NCI-H2196 treated with DMSO at 0.1 percent for 48 hours (cell line): ENCODE results near the gene SAE1.
A peak's percentile ranks its signal among the peaks of the same experiment; 100 is the strongest.
"Not testable (repeated sequence)": the region's sequence is repeated elsewhere in the genome, so short reads cannot be mapped to it uniquely, and the experiment has no call there.

Source experiments
- DNase-seq: peaks from one replicate; lab custom pipeline; 2025; ENCODE audit not compliant: unreplicated experiment; lab: John Stamatoyannopoulos, UW

SAE1 gene

DNA sequence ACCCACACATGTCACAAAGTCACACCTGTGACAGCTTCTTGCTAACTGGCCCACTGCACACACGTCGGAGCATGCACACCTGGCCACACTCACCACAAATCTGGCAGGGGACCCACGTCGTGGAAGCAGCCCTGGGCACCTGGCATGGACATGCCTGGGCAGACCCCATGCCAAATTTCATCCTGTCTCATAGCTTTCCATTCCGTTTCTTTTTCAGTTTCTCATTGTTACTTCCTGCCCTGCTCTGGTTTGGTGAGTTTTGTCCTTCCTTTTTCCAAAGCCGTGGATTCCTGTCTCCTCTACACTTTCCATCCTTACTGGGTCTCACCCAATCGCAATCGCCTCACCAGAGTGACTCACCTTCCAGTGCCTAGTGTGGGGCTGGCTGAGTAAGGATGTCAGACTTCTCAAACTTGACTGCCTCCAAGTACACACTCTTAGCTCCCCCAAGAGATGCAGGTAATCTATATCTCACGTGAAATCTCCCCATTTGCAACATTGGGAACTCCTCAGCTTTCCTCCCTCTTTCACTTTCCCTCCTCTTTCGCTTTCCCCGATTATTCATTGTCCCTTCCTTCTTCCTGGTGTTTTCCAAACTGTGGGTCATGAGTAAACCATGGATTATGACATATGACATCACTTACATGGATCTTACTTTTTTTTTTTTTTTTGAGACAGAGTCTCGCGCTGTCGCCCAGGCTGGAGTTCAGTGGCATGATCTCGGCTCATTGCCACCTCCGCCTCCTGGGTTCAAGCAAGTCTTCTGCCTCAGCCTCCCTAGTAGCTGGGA is 102.0 kb downstream of the SAE1 start:
- no peak for DNase-seq

DNA sequence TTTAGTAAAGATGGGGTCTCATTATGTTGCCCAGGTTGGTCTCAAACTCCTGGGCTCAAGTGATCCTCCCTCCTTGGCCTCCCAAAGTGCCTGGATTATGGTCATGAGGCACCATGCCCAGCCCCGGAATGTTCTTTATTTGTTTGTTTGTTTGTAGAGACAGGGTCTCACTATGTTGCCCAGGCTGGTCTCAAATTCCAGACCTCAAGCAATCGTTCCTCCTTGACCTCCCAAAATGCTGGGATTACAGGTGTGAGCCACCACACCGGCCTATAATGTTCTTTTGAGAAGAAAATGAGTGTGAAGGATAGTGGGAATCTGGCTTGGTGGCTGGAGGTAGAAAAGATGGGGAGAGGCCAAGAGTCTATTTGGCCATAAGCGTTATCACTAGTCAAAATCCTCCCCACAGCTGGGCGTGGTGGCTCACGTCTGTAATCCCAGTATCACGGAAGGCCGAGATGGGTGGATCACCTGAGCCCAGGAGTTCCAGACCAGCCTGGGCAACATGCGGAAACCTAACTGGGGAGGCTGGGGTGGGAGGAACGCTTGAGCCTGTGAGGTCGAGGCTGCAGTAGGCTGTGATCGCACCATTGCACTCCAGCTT is 105.5 kb downstream of the SAE1 start:
- DNase-seq: no peak

DNA sequence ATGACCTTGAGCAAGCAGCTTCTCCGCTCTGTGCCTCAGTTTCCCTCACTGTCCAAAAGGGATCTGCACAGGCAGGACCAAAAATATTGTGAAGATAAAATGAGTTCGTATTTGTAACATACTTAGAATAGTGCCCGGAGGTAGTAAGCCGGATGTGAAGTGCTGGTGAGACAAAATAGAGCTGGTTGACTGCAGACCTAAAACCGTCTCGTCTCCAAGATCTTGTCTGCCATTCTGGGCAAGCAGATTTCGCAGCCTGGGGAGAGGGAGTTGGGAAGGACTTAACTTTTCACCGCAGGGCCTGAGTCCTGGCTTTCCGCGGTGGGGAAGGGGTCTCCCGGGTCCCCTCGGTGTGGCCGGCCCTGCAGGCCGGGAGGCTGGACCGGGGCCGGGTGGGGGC is 108.5 kb downstream of the SAE1 start:
- DNase-seq: no peak

DNA sequence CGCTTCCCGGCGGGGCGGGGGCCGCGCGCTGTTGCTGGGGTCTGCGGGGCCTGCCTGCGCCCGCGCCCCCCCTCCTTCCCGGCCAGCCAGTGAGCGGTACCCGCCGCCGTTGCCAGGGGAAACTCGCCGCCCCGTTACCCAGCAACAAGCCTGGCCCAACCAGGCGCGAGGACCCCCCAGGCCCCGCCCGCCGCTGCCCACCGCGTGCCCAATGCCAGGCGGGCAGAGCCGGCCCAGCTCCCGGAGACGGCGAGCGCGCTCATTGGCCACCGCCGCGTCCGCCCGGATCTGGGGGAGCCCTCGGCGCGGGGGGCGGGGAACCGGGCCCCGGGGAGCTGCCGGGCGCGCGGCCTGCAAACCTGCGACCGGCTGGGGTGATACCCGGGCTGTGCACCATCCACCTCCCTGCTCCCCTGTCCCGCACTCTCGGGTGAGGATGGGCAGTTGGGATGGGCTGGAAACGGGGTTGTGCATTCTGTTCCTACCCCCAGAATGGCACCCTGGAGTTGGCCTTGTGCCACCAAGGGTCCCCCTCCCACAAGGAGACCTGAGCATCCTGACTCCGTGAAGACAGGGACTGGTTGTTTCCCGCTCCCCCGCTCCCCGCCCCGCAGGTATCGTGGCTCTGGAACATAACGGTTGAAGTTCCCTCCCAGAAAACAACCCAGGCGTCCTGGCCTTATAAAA is 109.1 kb downstream of the SAE1 start:
- peak; percentile 27 for DNase-seq

DNA sequence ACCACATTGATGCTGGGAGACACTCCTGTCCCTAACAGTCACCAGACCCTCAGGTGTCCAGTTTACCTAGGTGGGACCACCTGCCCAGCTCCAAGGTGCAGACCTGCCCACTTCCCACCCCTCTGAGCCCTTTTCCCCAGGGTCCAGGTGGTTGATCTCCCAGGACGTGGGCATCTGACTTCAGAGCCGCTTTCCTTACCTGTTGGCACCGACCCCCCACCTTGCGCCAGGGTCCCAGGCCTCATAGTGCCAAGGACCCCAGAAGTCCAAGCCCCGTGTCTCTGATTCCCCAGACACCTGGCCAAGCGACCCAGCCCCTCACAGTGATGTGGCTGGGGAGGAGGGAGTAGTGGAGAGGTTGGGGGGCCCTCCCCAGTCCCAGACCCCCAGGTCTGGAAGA is 109.9 kb downstream of the SAE1 start:
- no peak for DNase-seq

DNA sequence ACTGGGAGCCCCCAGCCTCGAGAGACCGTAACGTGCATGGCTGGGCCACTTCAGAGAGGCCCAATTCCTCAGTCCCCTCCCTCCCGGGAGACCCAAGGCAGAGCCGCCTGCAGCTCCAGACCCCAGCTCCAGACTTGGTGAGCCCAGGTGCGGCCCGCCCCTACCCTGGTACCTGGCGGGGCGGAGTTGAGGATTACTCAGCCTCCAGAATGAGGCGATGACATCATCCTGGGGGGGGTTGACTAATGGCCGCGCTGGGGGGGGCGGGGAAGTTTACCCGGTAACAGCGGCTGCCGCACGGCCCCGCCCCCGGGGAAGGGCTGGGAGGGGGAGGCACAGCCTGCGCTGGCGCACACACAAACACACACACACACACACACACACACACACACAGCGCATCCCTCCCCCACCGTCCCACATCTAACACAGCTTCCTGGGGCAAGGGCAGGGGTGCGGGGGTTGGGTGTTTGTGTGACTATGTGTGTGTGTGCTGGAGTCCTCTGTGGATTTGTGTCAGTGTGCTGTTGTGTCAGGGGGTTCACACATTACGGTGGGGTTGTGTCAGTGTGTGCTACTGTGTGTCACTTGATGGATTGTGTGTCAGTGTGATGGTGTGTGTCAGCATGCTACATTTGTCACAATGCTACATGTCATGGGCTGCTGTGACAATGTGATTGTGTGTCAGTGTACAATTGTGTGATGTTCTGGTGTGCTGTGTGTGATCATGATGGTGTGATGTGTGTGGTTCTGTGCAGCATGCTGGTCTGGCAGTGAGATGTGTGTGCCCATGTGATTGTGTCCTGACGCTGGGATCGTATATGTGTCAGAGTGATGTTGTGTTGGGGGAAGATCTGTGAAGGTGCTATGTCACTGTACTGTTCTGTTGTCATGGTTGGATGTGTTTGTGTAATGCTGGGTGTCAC is 110.6 kb downstream of the SAE1 start:
- DNase-seq: peak; percentile 76

DNA sequence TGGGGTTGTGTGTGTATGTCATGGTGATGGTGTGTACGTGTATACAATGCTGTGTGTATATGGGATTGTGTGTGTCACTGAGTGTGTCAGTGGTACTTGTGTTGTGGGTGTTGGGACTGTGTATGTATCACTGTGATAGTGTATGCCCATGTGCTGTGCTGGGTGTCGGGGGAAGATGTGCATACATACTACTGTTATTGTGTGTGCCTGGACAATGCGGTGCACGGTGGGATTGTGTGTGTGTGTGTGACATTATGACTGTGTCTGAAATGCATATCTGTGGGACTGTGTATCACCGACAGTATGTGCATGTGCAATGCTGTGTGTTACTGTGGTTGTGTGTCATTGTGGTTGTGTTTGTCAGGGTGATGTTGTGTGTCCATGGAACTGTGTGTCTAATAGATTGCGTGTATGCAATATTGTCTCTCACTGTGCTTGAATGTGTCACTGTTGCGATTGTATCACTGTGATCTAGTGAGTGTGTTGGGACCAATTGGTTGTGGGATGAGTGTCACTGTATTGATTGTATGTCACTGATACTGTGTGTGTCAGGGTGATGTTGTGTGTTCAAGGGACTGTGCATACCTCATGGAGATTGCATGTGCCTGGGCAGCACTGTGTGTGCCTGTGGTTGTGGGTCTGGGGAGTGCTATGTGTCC is 111.4 kb downstream of the SAE1 start:
- no peak for DNase-seq

DNA sequence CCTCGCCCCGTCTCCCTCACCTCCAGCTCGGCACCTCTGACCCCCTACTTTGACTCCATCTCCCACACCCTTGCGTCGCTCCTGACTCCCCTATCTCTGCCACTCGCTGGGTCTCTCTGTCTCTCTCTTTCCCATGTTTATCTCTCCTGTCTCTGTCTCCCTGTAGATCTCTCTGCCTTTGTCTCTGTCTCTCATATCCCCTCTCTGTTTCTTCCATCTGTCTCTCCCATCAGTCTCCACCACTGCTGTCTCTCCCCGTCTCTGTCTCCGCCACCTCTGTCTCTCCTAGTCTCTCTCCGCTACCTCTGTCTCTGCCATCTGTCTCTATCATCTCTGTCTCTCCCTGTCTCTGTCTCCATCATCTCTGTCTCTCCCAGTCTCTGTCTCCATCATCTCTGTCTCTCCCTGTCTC is 112.7 kb downstream of the SAE1 start:
- DNase-seq: no peak

DNA sequence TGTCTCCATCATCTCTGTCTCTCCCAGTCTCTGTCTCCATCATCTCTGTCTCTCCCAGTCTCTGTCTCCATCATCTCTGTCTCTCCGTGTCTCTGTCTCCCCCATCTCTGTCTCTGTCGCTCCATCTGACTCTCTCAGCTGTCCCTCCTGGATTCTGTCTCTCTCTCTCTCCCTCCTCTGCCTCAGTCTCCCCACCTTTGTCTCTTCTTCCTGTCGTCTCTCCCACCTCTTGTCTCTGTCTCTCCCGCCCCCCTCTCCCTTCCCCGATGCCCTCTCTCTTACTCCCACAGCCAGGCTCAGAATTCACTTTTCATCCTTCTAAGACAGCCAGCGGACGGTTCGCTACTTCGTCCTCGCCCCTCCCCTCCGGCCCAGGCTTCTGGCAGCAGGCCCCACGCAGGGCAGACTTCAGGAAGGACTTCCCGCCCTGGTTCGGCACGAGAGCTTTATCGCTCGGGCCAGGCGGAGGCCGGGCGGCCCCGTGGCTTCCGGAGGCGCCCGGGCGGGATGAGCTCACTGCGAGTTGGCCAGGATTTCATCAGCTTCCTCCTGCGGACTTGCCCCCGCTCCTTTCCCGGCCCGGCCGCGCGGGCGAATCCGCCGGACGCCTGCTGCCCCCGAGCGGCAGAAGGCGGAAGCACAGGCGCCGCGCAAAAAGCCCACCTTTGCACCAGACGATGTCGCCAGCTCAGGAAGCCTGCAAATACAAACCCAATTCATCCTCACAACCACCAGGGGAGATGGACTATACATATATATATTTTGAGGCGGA is 113.3 kb downstream of the SAE1 start:
- peak; percentile 86 for DNase-seq

DNA sequence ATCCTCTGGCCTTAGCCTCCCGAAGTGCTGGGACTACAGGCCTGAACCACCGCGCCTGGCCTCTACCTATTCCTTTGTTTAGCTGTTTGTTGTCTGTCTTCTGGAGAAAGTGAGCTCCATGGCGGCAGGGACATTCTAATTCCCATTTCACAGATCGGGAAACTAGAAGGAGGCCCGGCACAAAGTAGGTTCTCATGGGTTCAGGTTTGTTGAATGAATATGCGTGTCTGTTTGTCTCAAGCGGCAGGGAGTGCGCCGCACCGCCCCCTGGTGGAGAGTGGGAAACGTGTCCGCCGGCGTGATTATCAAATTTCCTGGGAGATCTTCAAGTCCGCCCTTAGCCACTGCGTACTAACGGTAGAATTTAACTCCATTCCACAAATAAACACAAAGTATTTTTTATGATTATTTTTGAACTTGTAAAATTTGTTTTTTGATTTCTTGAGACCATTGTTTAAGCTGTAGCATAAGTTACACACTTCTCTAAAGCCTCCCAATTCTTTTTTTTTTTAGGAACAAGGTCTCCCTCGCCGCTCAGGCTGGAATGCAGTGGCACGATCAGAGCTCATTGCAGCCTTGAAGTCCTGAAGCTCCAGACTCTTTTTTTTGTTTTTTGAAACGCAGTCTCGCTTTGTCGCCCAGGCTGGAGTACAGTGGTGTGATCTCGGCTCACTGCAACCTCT is 116.8 kb downstream of the SAE1 start:
- DNase-seq: no peak

DNA sequence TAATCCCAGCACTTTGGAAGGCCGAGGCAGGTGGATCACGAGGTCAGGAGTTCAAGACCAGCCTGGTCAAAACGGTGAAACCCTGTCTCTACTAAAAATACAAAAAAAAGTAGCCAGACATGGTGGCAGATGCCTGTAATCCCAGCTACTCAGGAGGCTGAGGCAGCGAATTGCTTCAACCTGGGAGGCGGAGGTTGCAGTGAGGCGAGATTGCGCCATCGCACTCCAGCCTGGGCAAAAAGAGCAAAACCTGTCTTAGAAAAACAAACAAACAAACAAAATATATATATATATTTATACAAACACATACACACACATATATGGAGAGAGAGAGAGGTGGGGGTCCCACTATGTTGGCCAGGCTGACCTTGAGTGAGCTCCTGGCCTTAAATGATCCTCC is 122.4 kb downstream of the SAE1 start:
- DNase-seq: not testable (repeated sequence)

DNA sequence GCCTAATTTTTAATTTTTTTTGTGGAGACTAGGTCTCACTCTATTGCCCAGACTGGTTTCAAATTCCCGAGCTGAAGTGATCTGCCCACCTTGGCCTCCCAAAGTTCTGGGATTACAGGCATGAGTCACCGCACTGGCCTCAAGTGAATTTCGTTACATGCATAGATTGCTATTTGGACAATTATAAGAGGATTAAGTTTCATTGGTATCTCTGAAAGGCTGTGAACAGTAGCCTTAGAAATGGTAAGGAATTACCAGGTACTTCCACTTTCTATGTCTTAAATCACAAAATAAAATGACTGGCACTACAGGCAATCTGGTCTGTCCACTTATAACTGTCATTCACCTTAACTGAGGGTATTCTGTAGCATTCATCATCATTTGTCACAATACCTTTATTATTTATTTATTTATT is 122.8 kb downstream of the SAE1 start:
- peak; percentile 24 for DNase-seq

DNA sequence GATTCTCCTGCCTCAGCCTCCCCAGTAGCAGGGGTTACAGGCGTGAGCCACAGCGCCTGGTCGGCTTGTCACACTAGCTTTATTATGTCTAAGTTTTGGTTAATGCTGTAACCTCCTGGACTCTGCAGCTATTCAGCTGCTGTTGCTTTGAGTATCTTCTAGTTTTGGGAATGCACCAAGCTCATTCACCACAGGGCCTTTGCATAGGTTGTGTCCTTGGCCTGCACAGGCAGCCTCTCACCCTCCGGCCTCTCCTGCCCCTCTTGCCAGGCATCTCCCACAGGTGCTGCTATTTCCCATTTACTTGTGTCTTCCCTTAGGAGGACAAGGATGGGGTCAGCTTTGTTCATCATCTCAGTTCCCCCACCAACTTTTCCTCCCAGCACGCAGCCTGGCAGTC is 123.3 kb downstream of the SAE1 start:
- no peak for DNase-seq

DNA sequence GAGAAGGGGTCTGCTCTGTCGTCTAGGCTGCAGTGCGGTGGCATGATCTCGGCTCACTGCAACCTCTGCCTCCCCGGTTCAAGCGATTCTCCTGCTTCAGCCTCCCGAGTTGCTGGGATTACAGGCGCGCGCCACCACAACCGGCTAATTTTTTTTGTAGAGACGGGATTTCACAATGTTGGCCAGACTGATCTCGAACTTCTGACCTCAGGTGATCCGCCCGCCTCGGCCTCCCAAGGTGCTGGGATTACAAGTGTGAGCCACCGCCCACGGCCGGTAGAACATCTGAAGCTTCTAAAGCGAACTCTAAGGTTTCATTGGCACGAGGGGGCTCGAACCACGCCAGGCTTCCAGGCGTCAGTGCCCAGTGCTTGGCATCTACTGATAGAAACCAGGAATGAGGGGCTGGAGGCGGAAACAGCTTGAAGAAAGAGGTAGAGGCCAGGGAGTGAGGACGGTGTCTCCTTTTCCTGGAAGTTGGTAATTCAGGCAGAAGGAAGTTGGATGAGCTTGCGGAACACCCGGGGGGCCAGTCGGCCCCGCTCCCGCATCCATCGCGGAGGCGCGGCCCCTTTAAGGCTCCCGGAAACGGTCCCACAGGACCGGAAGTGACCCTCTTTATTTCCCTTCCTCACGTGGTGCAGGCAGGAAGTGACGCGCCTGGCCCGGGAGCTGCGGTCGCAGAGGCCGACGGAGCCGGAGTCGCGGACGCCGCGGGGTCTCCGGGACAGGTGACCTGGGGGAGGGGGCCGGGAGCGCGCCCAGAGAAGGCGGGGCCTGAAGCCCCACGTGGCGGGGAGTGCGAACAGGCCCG is 125.5 kb downstream of the SAE1 start, which contains the start of gene CCDC9:
Gene CCDC9, plus strand, starts transcription at position 647 of the 814 bp plus-strand sequence. CDS start 1,876 bp downstream, outside the sequence.
- peak; percentile 99 for DNase-seq

DNA sequence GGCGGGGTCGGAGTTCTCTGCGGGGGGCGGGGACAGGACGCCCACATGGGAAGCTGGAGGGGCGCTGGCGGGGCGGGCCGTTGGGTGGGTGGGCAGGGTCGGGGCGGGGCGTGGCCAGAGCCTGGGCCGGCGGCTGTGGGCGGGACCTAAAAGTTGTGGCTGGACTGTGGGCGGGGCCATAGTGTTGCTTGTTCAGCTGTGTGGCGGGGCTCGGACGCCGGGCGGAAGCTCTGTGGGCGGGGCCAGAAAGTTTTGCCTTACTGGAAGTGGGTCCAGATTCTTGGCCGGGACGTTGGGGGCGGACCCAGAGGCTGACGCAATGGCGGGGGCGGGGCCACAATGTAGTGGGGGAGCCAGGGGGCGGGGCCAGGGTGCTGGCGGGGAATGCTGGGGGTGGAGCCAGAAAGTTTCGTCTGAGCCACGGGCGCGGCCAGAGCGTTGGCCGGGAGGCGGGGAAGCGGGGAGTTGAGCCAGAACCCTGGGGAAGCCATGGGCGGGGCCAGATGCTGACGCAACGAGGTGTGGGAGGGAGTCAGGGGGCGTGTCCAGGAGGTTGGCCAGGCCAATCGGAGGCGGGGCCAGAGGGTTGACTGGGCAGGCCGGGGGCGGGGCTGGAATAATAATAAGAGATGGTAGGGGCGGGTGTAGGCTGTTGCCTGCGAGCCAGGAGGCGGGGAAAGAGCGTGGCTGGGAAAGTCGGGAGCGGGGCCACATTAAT is 126.2 kb downstream of the SAE1 start:
- peak; percentile 100 for DNase-seq

DNA sequence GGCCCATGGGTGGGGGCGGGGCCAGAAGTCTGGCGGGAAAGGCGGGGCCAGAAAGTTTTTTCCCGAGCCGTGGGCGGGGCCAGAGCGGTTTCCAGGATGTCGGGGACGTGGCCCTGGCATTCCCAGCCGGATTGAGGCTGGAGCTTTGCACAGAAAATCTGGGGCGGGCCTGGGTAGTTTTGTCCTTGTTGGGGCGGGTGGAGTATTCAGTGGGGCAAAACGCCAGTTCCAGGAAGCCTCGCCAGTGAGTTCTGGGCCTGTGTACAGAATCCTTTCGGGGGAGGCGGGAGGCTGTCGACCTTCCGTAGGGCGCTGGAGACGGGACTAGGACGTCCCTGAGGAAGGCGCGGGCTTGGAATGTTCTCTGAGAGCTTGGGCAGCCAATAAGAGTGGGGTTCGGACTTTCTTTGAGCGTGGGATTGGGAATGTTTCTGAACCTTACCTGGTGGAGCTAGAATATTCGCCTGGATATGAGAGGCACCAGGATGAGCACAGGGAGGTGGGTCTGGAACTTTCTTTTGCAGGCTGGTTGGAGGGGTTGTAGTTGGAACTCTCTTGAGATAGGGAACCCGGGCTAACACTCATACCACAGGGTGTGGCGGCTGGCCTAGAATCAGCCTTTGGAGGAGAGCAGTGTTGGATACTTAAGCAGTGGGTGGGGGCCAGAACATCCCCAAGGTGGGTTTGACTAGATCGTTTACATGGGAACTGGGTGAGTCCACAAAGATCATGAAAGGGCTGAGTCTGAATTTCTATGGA is 127.0 kb downstream of the SAE1 start:
- DNase-seq: no peak

DNA sequence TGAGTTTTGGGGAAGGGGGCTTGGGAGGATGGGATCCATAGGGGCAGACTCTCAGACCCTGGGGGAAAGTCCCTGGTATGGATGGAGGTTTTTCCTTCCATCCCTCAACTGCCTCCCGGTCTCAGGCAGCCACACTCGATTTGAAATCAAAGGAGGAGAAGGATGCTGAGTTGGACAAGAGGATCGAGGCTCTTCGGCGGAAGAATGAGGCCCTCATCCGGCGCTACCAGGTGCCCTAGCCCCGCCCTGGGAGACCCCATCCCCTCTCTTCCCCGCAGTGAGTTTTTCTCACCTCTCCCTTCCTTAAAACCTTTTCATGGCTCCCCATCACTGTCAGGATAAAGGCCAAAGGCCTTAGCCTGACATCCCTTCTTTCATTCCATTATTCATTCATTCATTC is 127.8 kb downstream of the SAE1 start:
- no peak for DNase-seq
